Activated CD4-positive, alpha-beta T cell treated with anti-CD3 and anti-CD28 coated beads, Interleukin-2, amount 10 ng/mL, durations not matched to agents 24 days and 14 days (primary cell): ENCODE measurements around the gene SMYD2. TPM values are rescaled to one million over a fixed set of nuclear protein-coding genes. Genes with fewer than 3 reads are reported as not detected.

Experiments used
- DNase-seq: peaks from one replicate; pipeline ENCODE4 v3.0.0; 2022
- H3K27ac Mint-ChIP-seq: one replicate; pipeline ENCODE4 v1.8.0; 2022; ENCODE audit warnings: mild to moderate bottlenecking, mixed read lengths
- H3K27me3 Mint-ChIP-seq: one replicate; pipeline ENCODE4 v1.8.0; 2022; ENCODE audit warnings: mixed read lengths
- H3K36me3 Mint-ChIP-seq: one replicate; pipeline ENCODE4 v1.8.0; 2022; ENCODE audit warnings: low read depth, mild to moderate bottlenecking, mixed read lengths
- H3K4me1 Mint-ChIP-seq: one replicate; pipeline ENCODE4 v1.8.0; 2021; ENCODE audit warnings: mixed read lengths
- H3K4me3 Mint-ChIP-seq: one replicate; pipeline ENCODE4 v1.8.0; 2022; ENCODE audit warnings: mild to moderate bottlenecking, moderate library complexity, mixed read lengths
- H3K9me3 Mint-ChIP-seq: one replicate; pipeline ENCODE4 v1.8.0; 2021; ENCODE audit warnings: mixed read lengths
- intact Hi-C: fragments of 100-400 bp; cut with micrococcal nuclease; formaldehyde crosslinking; loops from one replicate; pipeline ENCODE4 v1.15.1; 2023
- total RNA-seq: library from RNA; stranded (reverse); gene quantifications from 2 replicates; pipeline ENCODE4 v1.2.3, GENCODE V29; 2022

SMYD2 gene
- total RNA-seq, 1 donor from 2014 or later, result 34.1 TPM

- Mint-ChIP-seq H3K27me3 (no peaks in the 10 kb centered on the region), H3K4me1 (peaks cover 37% of the 10 kb centered on the region), H3K9me3 (no peaks in the 10 kb centered on the region), H3K4me3 (peak overlapping the region; percentile 85), H3K36me3 (peaks cover 5% of the 10 kb centered on the region), H3K27ac (peak overlapping the region; percentile 79)
- DNase-seq, result no peak
- intact Hi-C loops, result loop anchor here (1.0 to 5.0 kb wide), 4 partner anchors 19 to 322 kb away; partner anchors contain the start of gene CENPF
Measured at GRCh38 chr1:214280386-214281020, 456 bp upstream of the SMYD2 start.

- H3K4me3 Mint-ChIP-seq, result peak overlapping the region; percentile 93
- intact Hi-C loops, result loop anchor here (2.0 to 5.0 kb wide), 4 partner anchors 27 to 321 kb away; partner anchors contain the start of gene CENPF
- peaks cover 5% of the 10 kb centered on the region for H3K36me3 Mint-ChIP-seq
- H3K27ac Mint-ChIP-seq, result peak overlapping the region; percentile 90
- no peaks in the 10 kb centered on the region for H3K27me3 Mint-ChIP-seq
- DNase-seq, result no peak
- H3K9me3 Mint-ChIP-seq, result no peaks in the 10 kb centered on the region
- peaks cover 37% of the 10 kb centered on the region for H3K4me1 Mint-ChIP-seq
Measured at GRCh38 chr1:214281720-214282629, 1.0 kb downstream of the SMYD2 start.

- Mint-ChIP-seq H3K27me3 (no peaks in the 10 kb centered on the region), H3K9me3 (no peaks in the 10 kb centered on the region), H3K4me1 (peaks cover 37% of the 10 kb centered on the region), H3K27ac (peak overlapping the region; percentile 90), H3K36me3 (peaks cover 5% of the 10 kb centered on the region), H3K4me3 (peak overlapping the region; percentile 93)
- intact Hi-C loops, result loop anchor here (2.0 to 5.0 kb wide), 3 partner anchors 26 to 160 kb away; no protein-coding TSS in a partner anchor
- peak; percentile 66 for DNase-seq
Measured at GRCh38 chr1:214282630-214283242, 1.8 kb downstream of the SMYD2 start.

- peaks cover 36% of the 10 kb centered on the region for H3K4me1 Mint-ChIP-seq
- no peak overlapping the region for H3K27ac Mint-ChIP-seq
- intact Hi-C loops, result no loop called here
- no peak overlapping the region for H3K4me3 Mint-ChIP-seq
- no peaks in the 10 kb centered on the region for H3K27me3 Mint-ChIP-seq
- H3K9me3 Mint-ChIP-seq, result no peaks in the 10 kb centered on the region
- DNase-seq, result no peak
- H3K36me3 Mint-ChIP-seq, result peaks cover 11% of the 10 kb centered on the region
Measured at GRCh38 chr1:214285610-214286440, 4.9 kb downstream of the SMYD2 start.

GRCh38 chr1:214287884-214288283, 6.9 kb downstream of the SMYD2 start:
- peaks cover 11% of the 10 kb centered on the region for H3K36me3 Mint-ChIP-seq
- intact Hi-C loops, result no loop called here

GRCh38 chr1:214289574-214290272, 8.8 kb downstream of the SMYD2 start:
- no peaks in the 10 kb centered on the region for H3K9me3 Mint-ChIP-seq
- peaks cover 18% of the 10 kb centered on the region for H3K4me1 Mint-ChIP-seq
- no peak overlapping the region for H3K4me3 Mint-ChIP-seq
- peaks cover 11% of the 10 kb centered on the region for H3K36me3 Mint-ChIP-seq
- no peaks in the 10 kb centered on the region for H3K27me3 Mint-ChIP-seq
- DNase-seq, result no peak
- no peak overlapping the region for H3K27ac Mint-ChIP-seq
- intact Hi-C loops, result no loop called here

More at GRCh38 chr1:214287884-214288283, 6.9 kb downstream of the SMYD2 start:
- Mint-ChIP-seq H3K4me1 (peaks cover 25% of the 10 kb centered on the region), H3K4me3 (no peak overlapping the region), H3K27me3 (no peaks in the 10 kb centered on the region), H3K27ac (no peak overlapping the region), H3K9me3 (no peaks in the 10 kb centered on the region)
- no peak for DNase-seq

- Mint-ChIP-seq H3K4me3 (no peak overlapping the region), H3K9me3 (no peaks in the 10 kb centered on the region), H3K36me3 (peaks cover 11% of the 10 kb centered on the region), H3K27ac (no peak overlapping the region), H3K27me3 (no peaks in the 10 kb centered on the region), H3K4me1 (peaks cover 12% of the 10 kb centered on the region)
- intact Hi-C loops, result no loop called here
- no peak for DNase-seq
Measured at GRCh38 chr1:214290424-214291037, 9.6 kb downstream of the SMYD2 start.

- H3K36me3 Mint-ChIP-seq, result peaks cover 11% of the 10 kb centered on the region
- intact Hi-C loops, result no loop called here
- H3K4me3 Mint-ChIP-seq, result no peak overlapping the region
- H3K9me3 Mint-ChIP-seq, result no peaks in the 10 kb centered on the region
- peaks cover 12% of the 10 kb centered on the region for H3K4me1 Mint-ChIP-seq
- no peaks in the 10 kb centered on the region for H3K27me3 Mint-ChIP-seq
- no peak for DNase-seq
- H3K27ac Mint-ChIP-seq, result no peak overlapping the region
Measured at GRCh38 chr1:214292322-214292721, 11.4 kb downstream of the SMYD2 start.

- DNase-seq, result no peak
- Mint-ChIP-seq H3K27me3 (no peaks in the 10 kb centered on the region), H3K36me3 (peaks cover 4% of the 10 kb centered on the region), H3K4me3 (no peak overlapping the region), H3K27ac (no peak overlapping the region), H3K9me3 (no peaks in the 10 kb centered on the region), H3K4me1 (peaks cover 2% of the 10 kb centered on the region)
- intact Hi-C loops, result no loop called here
Measured at GRCh38 chr1:214295934-214296333, 15.0 kb downstream of the SMYD2 start.

- Mint-ChIP-seq H3K4me3 (no peak overlapping the region), H3K4me1 (peaks cover 2% of the 10 kb centered on the region), H3K27ac (no peak overlapping the region), H3K9me3 (no peaks in the 10 kb centered on the region), H3K27me3 (no peaks in the 10 kb centered on the region), H3K36me3 (peaks cover 4% of the 10 kb centered on the region)
- intact Hi-C loops, result no loop called here
- no peak for DNase-seq
Measured at GRCh38 chr1:214296860-214297745, 16.1 kb downstream of the SMYD2 start.

GRCh38 chr1:214300149-214300780, 19.3 kb downstream of the SMYD2 start:
- intact Hi-C loops, result no loop called here
- Mint-ChIP-seq H3K36me3 (peaks cover 4% of the 10 kb centered on the region), H3K4me1 (peaks cover 1% of the 10 kb centered on the region), H3K27me3 (no peaks in the 10 kb centered on the region), H3K4me3 (no peak overlapping the region), H3K27ac (no peak overlapping the region), H3K9me3 (no peaks in the 10 kb centered on the region)
- no peak for DNase-seq
